NK-92 (cell line): ENCODE data around the gene RFX2.

ENCODE experiments used
- DNase-seq: peaks from one replicate; lab custom pipeline; 2025; ENCODE audit not compliant: unreplicated experiment; lab: John Stamatoyannopoulos, UW

Gene RFX2

GRCh38 chr19:5958851-5959122 is 151.5 kb downstream of the RFX2 start:
- DNase-seq: no peak

- DNase-seq: no peak
Measured at GRCh38 chr19:5958074-5958850, 152.0 kb downstream of the RFX2 start.

- DNase-seq: no peak
Measured at GRCh38 chr19:5957170-5957569, 153.1 kb downstream of the RFX2 start.

- DNase-seq: no peak
Measured at GRCh38 chr19:5956728-5957127, 153.6 kb downstream of the RFX2 start.

- DNase-seq: no peak
Measured at GRCh38 chr19:5956323-5956722, 154.0 kb downstream of the RFX2 start.

- DNase-seq: no peak
Measured at GRCh38 chr19:5955636-5955935, 154.7 kb downstream of the RFX2 start.

GRCh38 chr19:5954293-5954692 is 156.0 kb downstream of the RFX2 start:
- DNase-seq: no peak

GRCh38 chr19:5953680-5954213 is 156.6 kb downstream of the RFX2 start:
- no peak for DNase-seq

- DNase-seq: no peak
Measured at GRCh38 chr19:5953030-5953589, 157.2 kb downstream of the RFX2 start.

GRCh38 chr19:5952193-5953029 is 157.9 kb downstream of the RFX2 start:
- no peak for DNase-seq

GRCh38 chr19:5951338-5951861 is 158.9 kb downstream of the RFX2 start:
- DNase-seq: no peak

GRCh38 chr19:5950741-5951140 is 159.6 kb downstream of the RFX2 start:
- no peak for DNase-seq

GRCh38 chr19:5949792-5950305 is 160.5 kb downstream of the RFX2 start:
- DNase-seq: no peak

- DNase-seq: no peak
Measured at GRCh38 chr19:5948752-5949564, 161.3 kb downstream of the RFX2 start.

- no peak for DNase-seq
Measured at GRCh38 chr19:5947435-5947834, 162.9 kb downstream of the RFX2 start.

GRCh38 chr19:5943623-5944022 is 166.7 kb downstream of the RFX2 start:
- no peak for DNase-seq
